T-helper 2 cell treated with Interferon-gamma antibody and Interleukin-4, amounts not matched to agents 100 ng/mL and 5 ng/mL, for 36 hours (primary cell): ENCODE data around the gene EPDR1. TPM values are rescaled to one million over a fixed set of nuclear protein-coding genes. Genes with fewer than 3 reads are reported as not detected.

Experiments used
- intact Hi-C: fragments of 100-400 bp; cut with micrococcal nuclease; formaldehyde crosslinking; loops from one replicate; pipeline ENCODE4 v1.15.1; 2023
- total RNA-seq: library from RNA; stranded (reverse); gene quantifications from 2 replicates; pipeline ENCODE4 v1.2.3, GENCODE V29; 2022

Gene EPDR1
- 0.20 and 0.36 TPM in 2 replicates for total RNA-seq

DNA sequence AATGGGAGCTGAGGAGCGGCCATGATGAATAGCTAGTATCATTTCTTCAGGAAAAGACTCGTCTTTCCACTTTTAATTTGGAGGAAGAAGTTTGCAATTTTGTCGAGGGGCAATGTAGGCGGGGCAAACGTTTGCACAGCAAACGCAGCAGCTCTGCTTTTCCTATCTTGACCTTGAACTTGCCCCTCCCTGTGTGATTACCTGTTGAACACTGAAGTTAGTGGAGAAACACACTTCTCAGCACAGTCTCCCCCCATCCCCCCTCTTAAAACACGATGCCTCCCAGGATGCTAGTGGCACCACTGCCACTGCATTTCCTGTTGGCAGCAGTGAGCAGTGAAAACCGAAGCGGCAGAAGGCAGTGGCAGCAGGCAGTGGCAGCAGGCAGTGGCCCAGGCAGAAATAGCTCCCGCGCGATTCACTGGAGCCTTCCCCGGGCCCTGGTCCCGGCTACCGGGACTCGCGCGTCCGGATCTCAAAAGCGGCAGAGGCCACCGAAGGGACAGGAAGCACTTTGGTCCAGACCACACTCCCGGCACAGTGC, at the start of gene EPDR1:
Gene EPDR1 (plus strand): TSS at position 336 of the 544 bp plus-strand sequence. CDS start 300 bp downstream, outside the sequence.
- intact Hi-C loops: no loop called here

DNA sequence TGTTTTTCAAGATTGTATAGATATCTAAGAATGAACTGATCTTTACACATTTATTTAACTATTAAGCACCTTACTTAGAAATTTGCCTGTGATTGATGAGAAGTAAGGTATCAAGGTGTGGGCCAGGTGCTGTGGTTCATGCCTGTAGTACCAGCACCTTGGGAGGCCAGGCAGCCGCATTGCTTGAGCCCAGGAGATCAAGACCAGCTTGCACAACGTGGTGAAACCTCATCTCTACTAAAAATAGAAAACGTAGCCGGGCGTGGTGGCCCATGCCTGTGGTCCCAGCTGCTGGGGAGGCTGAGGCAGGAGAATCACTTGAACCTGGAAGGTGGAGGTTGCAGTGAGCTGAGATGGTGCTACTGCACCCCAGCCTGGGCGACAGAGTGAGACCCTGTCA, 38.4 kb upstream of the EPDR1 start:
- intact Hi-C loops: no loop called here

DNA sequence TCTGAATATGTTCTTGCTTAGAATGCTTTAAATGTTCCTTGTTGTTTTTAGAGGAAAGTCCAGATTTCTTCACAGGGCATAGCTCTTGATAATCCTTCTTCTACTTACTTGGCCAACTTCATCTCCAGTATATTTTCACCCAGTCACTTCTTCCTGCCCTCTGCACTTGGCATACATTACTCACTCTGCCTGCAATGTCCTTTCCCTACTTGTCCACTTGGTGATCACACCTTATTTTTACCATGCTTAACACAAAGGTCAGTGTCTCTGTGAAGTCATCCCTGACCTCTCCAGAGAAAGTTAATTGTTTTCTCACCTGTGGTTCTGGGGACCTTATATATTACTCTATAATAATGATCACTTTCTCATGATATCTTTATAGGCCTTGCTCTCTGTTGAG, 27.1 kb upstream of the EPDR1 start:
- intact Hi-C loops: no loop called here

- intact Hi-C loops: no loop called here
Measured at GRCh38 chr7:37894671-37895070, 25.8 kb upstream of the EPDR1 start.

GRCh38 chr7:37899712-37900247, 20.7 kb upstream of the EPDR1 start:
- intact Hi-C loops: loop anchor here (10.0 kb wide), 1 partner anchor 475 kb away; no protein-coding TSS in a partner anchor

- intact Hi-C loops: loop anchor here (10.0 kb wide), 1 partner anchor 473 kb away; no protein-coding TSS in a partner anchor
Measured at GRCh38 chr7:37901236-37901827, 19.1 kb upstream of the EPDR1 start.

DNA sequence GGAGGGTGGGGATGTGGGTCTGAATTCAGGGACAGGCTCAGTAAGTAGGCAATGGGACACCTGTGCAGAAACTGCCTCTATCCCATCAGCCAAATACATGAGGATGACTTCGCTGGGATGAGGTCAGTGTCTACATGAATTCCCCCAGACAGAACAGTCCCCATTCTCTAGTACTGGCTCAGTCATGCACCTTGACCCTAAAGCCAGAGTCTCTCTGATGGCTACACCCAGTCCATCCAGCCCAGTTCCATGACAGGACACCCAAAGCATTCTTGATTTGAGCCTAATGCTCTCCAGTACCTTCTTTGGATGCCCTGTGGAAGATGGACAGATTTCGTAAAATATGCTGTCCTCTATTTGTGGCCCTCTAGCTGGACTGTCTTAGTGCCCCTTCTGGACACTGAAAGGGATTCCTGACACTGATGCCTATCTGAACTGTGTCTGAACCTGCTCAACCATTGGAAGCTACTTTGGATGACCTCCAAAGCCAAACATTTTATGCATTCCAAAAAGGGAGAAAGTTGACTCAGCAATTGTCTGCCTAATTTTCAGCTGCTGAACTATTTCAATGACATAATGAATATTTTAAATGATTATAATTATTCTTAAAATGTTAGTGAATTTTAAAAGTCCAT, 18.4 kb upstream of the EPDR1 start:
- intact Hi-C loops: loop anchor here (10.0 kb wide), 1 partner anchor 473 kb away; no protein-coding TSS in a partner anchor

- intact Hi-C loops: loop anchor here (10.0 kb wide), 1 partner anchor 466 kb away; no protein-coding TSS in a partner anchor
Measured at GRCh38 chr7:37908221-37908788, 12.1 kb upstream of the EPDR1 start.

GRCh38 chr7:37912756-37913155, 7.7 kb upstream of the EPDR1 start:
- intact Hi-C loops: no loop called here

DNA sequence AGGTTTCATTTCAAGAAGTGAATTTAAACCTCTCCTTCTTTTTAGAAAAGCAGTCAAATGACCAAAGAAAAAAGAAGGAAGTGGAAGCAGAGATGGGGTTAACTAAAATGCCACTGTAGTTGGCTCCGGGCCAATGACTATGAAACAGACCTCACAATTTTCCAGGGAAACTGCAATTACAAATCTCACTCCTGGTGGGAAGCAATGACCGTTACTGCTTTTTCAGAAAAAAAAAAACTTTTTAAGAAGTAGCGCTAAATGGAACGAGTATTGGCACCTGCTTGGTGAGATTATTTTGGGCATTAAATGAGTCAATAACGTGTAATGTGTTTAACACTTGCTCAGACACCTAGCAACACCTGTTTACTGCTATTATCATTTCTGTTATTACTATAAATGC, 5.0 kb upstream of the EPDR1 start:
- intact Hi-C loops: no loop called here

DNA sequence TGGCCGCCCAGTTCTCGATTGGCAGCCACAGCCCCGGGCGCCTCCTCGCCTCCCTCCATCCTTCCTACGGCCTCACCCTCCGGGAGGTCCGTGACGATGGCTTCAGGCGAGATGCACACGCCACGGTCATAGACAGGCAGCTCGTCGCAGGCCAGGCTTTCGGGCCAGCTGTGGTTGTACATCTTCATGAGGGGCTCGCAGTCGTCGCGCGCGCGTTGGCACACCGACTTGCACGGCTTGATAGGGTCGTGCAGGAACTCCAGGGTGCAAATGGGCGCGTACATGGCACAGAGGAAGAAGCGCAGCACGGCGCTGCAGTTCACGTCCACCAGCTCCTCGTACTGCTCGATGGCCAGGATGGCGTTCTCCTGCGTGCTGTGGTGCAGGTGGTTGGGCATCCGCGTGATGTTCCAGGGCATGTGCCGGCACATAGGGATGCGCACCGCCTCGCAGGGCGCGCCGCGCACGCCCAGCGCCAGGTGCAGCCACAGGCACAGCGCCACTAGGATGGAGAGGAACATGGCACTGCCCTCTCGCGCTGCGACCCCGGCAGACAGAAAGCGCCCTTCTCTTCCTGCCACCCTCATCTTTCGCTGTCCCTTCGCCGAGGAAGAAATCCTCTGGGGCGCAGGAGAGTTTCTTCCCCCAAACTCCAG, 4.3 kb upstream of the EPDR1 start:
- intact Hi-C loops: no loop called here

DNA sequence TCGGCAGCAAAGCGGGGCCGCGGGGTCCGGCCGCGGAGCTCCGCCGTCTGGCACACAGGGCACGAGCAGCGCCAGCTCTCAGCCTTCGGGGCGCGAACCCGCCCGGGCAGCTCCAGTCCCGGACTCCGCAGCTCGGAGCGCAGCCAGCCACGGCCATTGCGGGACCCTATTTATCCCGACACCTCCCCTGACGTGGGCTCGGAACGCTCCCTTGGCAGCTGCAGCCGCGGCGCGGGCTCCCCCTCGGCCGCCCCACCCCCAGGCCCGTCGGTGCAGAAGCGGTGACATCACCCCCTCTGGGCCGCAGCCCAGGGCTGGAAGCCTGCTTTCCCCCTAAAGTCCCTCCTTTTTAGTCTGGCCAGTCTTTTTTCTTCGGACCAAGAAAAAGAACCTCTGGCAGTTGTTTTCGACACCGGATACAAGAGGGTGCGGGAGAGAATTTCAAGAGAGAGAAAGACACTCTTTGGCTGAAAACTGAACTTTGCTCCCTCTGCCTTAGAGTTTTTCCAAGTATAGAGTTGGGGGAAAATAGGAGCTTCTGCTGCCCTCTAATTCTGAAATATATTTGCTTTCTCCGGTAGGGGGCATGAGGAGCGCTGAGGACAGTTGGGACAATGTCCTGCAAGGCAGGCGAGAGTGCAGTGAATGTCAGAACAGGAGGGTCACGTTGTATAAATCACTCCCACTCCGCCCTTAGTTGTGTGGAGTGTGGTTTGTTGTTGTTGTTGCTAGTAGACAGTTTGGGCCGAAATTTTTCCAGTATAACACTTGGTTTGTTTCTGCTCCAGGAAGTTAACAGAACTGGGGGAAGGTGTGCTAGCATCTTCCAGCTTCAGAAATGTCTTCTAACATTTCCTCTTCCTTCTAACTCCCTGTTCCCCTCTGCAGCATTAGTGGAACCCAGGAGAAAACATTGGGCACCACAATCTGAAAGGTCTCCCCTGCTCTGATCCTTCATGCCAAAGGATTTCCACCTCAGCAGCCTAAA, 3.5 kb upstream of the EPDR1 start, which contains the start of gene SFRP4:
Gene SFRP4 (minus strand): TSS at position 145 of the 988 bp plus-strand sequence. CDS start 280 bp downstream, outside the sequence.
- intact Hi-C loops: no loop called here

- intact Hi-C loops: no loop called here
Measured at GRCh38 chr7:37918526-37918925, 1.9 kb upstream of the EPDR1 start.

DNA sequence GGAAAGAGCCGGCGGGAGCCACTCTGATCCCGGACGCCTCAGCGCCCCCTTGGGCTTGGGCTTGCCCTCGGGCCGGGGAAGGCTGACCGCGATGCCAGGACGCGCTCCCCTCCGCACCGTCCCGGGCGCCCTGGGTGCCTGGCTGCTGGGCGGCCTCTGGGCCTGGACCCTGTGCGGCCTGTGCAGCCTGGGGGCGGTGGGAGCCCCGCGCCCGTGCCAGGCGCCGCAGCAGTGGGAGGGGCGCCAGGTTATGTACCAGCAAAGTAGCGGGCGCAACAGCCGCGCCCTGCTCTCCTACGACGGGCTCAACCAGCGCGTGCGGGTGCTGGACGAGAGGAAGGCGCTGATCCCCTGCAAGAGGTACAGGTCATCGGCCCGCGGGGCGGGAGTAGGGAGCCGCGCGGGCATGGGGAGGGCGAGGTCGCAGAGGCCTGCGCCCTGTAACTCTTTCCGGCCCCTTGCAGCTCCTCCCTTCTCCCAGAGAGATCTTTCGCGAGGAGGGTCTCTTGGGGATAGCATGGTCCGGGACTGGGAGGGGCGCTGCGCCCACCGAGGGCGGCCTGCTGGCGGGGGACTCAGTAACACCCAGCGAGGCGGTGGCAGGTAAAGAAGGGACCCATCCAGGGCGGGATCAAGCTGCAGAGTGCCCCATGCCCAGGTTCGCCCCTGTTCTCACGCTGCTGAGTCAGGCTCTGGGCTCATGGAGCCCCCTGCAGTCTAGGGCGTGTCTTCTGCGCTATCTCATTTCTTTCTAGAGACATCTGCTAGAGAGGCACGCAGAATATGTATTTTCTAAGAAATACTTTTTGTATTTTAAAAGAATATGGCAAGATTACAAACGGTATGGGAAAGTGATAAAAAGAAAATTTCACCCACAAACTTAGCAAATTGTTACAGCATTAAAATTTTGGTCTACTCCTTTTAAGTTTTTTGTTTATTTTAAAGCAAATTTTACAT, 687 bp downstream of the EPDR1 start:
- intact Hi-C loops: no loop called here

- intact Hi-C loops: no loop called here
Measured at GRCh38 chr7:37921876-37922275, 1.4 kb downstream of the EPDR1 start.

- intact Hi-C loops: no loop called here
Measured at GRCh38 chr7:37923996-37924395, 3.6 kb downstream of the EPDR1 start.

DNA sequence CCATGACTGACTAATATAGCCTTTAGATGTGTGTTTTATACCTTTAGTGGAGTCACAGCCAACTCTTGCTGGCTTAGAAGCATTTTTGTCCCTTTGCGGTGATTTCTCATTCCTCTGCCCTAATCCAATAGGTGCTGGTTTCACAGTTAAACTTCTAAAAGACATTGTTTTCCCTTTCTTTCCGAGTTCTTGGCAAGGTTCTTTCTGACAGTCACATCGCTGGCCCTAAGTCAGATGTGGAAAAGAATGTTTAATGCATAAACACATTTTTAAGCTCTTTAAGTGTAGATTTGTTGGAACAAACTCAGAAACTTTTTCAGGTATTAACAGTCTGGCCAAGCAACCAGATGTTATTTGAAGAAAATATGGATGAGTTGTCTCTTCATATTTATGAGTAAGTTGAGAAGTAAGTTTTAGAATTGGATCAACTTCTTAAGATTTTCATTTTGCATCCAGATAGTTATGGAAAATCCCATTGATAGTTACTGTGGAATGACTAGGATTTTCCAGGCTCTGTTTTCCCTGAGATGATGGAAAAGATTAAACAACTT, 4.1 kb downstream of the EPDR1 start:
- intact Hi-C loops: no loop called here

DNA sequence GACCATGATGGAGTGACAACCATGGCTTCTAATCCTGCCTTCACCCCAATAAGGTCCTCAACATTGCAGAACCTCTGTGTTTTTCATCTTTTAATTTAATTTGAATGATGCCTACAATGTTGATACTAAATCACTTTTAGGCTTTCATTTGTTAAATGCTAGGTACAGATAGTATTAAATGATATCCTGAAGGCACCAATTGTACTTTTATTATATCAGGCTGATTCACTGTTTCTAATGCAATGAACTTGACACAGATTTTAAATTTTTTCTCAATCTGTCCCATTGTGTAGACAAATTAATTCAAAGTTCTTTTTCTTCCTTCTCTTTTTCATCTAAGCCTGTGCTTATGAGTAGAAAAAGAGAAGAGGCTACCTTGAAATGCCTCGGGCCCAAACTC, 5.2 kb downstream of the EPDR1 start:
- intact Hi-C loops: no loop called here
